Activated naive CD4-positive, alpha-beta T cell treated with anti-CD3 and anti-CD28 coated beads, Interleukin-2, amount 50 U/mL, for 72 hours (primary cell): ENCODE results near the gene TEFM. TPM values are rescaled to one million over a fixed set of nuclear protein-coding genes. Genes with fewer than 3 reads are reported as not detected.
"Not testable (repeated sequence)": the region's sequence is repeated elsewhere in the genome, so short reads cannot be mapped to it uniquely, and the experiment has no call there.

Experiments
- ATAC-seq, 2 donors: fragments of 150-1000 bp; cut with Tn5 transposase; 2 replicates each; pipeline ENCODE4 v1.10.0; 2021; ENCODE audit warnings: mild to moderate bottlenecking in 2 of 2, moderate library complexity in 2 of 2
- DNase-seq, 2 donors: peaks; one replicate each; pipeline ENCODE4 v3.0.0; 2021 to 2022; ENCODE audit warnings: low spot score in 2 of 2
- H3K27ac Mint-ChIP-seq, 2 donors: one replicate each; pipeline ENCODE4 v1.8.0; 2022; ENCODE audit warnings: mild to moderate bottlenecking in 2 of 2, mixed read lengths in 2 of 2
- H3K36me3 Mint-ChIP-seq, 2 donors: one replicate each; pipeline ENCODE4 v1.8.0; 2022; ENCODE audit warnings: mixed read lengths in 2 of 2
- H3K9me3 Mint-ChIP-seq, 2 donors: one replicate each; pipeline ENCODE4 v1.8.0; 2022; ENCODE audit warnings: mixed read lengths in 2 of 2
- total RNA-seq, 2 donors: library from RNA; stranded (reverse); gene quantifications; one replicate each; pipeline ENCODE4 v1.2.3, GENCODE V29; 2022

TEFM gene
- total RNA-seq, 2 donors from 2014 or later: 9.9 to 12.1 TPM

GRCh38 chr17:30926516-30926915 is 20.5 kb upstream of the TEFM start:
- Mint-ChIP-seq H3K36me3 (peaks cover 0 to 6% of the 10 kb centered on the region in 2 donors), H3K9me3 (no peaks in the 10 kb centered on the region), H3K27ac (no peak overlapping the region)
- DNase-seq (no peak), ATAC-seq (peak in 1 of 2 donors; percentile 56)

- no peak for DNase-seq
- peaks cover 0 to 6% of the 10 kb centered on the region in 2 donors for H3K36me3 Mint-ChIP-seq
- H3K27ac Mint-ChIP-seq: no peak overlapping the region
- ATAC-seq: no peak
- no peaks in the 10 kb centered on the region for H3K9me3 Mint-ChIP-seq
Observed at GRCh38 chr17:30924341-30924740, 18.3 kb upstream of the TEFM start.

GRCh38 chr17:30922235-30923030 is 16.4 kb upstream of the TEFM start:
- ATAC-seq (peak in 1 of 2 donors; percentile 47), DNase-seq (peak in 1 of 2 donors; percentile 18)
- peaks cover 0 to 6% of the 10 kb centered on the region in 2 donors for H3K36me3 Mint-ChIP-seq
- H3K27ac Mint-ChIP-seq: no peak overlapping the region
- H3K9me3 Mint-ChIP-seq: no peaks in the 10 kb centered on the region

GRCh38 chr17:30921544-30922196 is 15.6 kb upstream of the TEFM start, which contains the start of gene ADAP2:
ADAP2 (plus strand) TSS chr17:30921945; CDS start chr17:30922015, 70 bp downstream.
- ATAC-seq (peak in 1 of 2 donors; percentile 53), DNase-seq (no peak)
- Mint-ChIP-seq H3K9me3 (no peaks in the 10 kb centered on the region), H3K36me3 (peaks cover 0 to 6% of the 10 kb centered on the region in 2 donors), H3K27ac (no peak within 1 kb of the TSS)

- DNase-seq: no peak
- Mint-ChIP-seq H3K36me3 (peaks cover 0 to 6% of the 10 kb centered on the region in 2 donors), H3K27ac (no peak overlapping the region), H3K9me3 (no peaks in the 10 kb centered on the region)
- ATAC-seq: no peak
Observed at GRCh38 chr17:30920683-30921543, 14.9 kb upstream of the TEFM start.

- no peak for ATAC-seq
- Mint-ChIP-seq H3K27ac (no peak overlapping the region), H3K9me3 (no peaks in the 10 kb centered on the region), H3K36me3 (peaks cover 0 to 6% of the 10 kb centered on the region in 2 donors)
- DNase-seq: no peak
Observed at GRCh38 chr17:30920282-30920681, 14.2 kb upstream of the TEFM start.

GRCh38 chr17:30917050-30917449 is 11.0 kb upstream of the TEFM start:
- H3K9me3 Mint-ChIP-seq: no peaks in the 10 kb centered on the region
- ATAC-seq: no peak

GRCh38 chr17:30915833-30916611 is 10.0 kb upstream of the TEFM start:
- DNase-seq (no peak), ATAC-seq (no peak)
- Mint-ChIP-seq H3K9me3 (no peaks in the 10 kb centered on the region), H3K36me3 (no peaks in the 10 kb centered on the region), H3K27ac (no peak overlapping the region)

More at GRCh38 chr17:30917050-30917449, 11.0 kb upstream of the TEFM start:
- Mint-ChIP-seq H3K36me3 (no peaks in the 10 kb centered on the region), H3K27ac (no peak overlapping the region)
- no peak for DNase-seq

GRCh38 chr17:30913955-30914354 is 7.9 kb upstream of the TEFM start:
- DNase-seq (no peak), ATAC-seq (no peak)
- no peak overlapping the region for H3K27ac Mint-ChIP-seq
- no peaks in the 10 kb centered on the region for H3K9me3 Mint-ChIP-seq
- H3K36me3 Mint-ChIP-seq: no peaks in the 10 kb centered on the region

- H3K27ac Mint-ChIP-seq, DNase-seq, ATAC-seq, H3K9me3 Mint-ChIP-seq: not testable (repeated sequence)
- peaks cover 9 to 14% of the 10 kb centered on the region in 2 donors for H3K36me3 Mint-ChIP-seq
Observed at GRCh38 chr17:30910151-30910550, 4.1 kb upstream of the TEFM start.

- ATAC-seq (no peak), DNase-seq (no peak)
- no peak overlapping the region for H3K27ac Mint-ChIP-seq
- H3K36me3 Mint-ChIP-seq: peaks cover 9 to 14% of the 10 kb centered on the region in 2 donors
- no peaks in the 10 kb centered on the region for H3K9me3 Mint-ChIP-seq
Observed at GRCh38 chr17:30908717-30909420, 2.8 kb upstream of the TEFM start.

- peak overlapping the region; percentile 95 to 98 for H3K27ac Mint-ChIP-seq
- peaks cover 9 to 14% of the 10 kb centered on the region in 2 donors for H3K36me3 Mint-ChIP-seq
- ATAC-seq (peak; percentile 27 to 48), DNase-seq (peak in 1 of 2 donors; percentile 26)
- no peaks in the 10 kb centered on the region for H3K9me3 Mint-ChIP-seq
Observed at GRCh38 chr17:30905742-30906100, 317 bp downstream of the TEFM start.

GRCh38 chr17:30897311-30897710 is 8.7 kb downstream of the TEFM start:
- Mint-ChIP-seq H3K9me3 (no peaks in the 10 kb centered on the region), H3K36me3 (peaks cover 5 to 9% of the 10 kb centered on the region in 2 donors), H3K27ac (no peak overlapping the region)
- ATAC-seq: no peak
- no peak for DNase-seq

- Mint-ChIP-seq H3K36me3 (peaks cover 5 to 9% of the 10 kb centered on the region in 2 donors), H3K9me3 (no peaks in the 10 kb centered on the region), H3K27ac (no peak overlapping the region)
Observed at GRCh38 chr17:30894236-30894635, 11.8 kb downstream of the TEFM start.

GRCh38 chr17:30886187-30886586 is 19.9 kb downstream of the TEFM start:
- ATAC-seq (no peak), DNase-seq (no peak)
- Mint-ChIP-seq H3K36me3 (no peaks in the 10 kb centered on the region), H3K27ac (no peak overlapping the region), H3K9me3 (no peaks in the 10 kb centered on the region)

More at GRCh38 chr17:30894236-30894635, 11.8 kb downstream of the TEFM start:
- DNase-seq (no peak), ATAC-seq (no peak)
